Measurements from ENCODE around the gene ZNF331. TPM values are rescaled to one million over a fixed set of nuclear protein-coding genes. Genes with fewer than 3 reads are reported as not detected.
"Not testable (repeated sequence)": the region's sequence is repeated elsewhere in the genome, so short reads cannot be mapped to it uniquely, and the experiment has no call there.

Gene ZNF331
- 3.9 and 4.6 TPM in 2 replicates for total RNA-seq (2014; rRNA removed; shearing (Covaris generic))

GRCh38 chr19:53537521-53538377 lies at the start of gene ZNF331:
ZNF331 (plus strand) TSS chr19:53538145; CDS start chr19:53569377, 31,232 bp downstream.
- peak; percentile 76 for DNase-seq (ENCODE audit: low spot score)

- no peak for DNase-seq (ENCODE audit: low spot score)
Measured at GRCh38 chr19:53492153-53492552, 45.8 kb upstream of the ZNF331 start.

GRCh38 chr19:53497311-53498023 lies 40.5 kb upstream of the ZNF331 start:
- DNase-seq (ENCODE audit: low spot score): not testable (repeated sequence)

- DNase-seq (ENCODE audit: low spot score): not testable (repeated sequence)
Measured at GRCh38 chr19:53498024-53498395, 39.9 kb upstream of the ZNF331 start.

- not testable (repeated sequence) for DNase-seq (ENCODE audit: low spot score)
Measured at GRCh38 chr19:53503151-53503550, 34.8 kb upstream of the ZNF331 start.

GRCh38 chr19:53503671-53504364 lies 34.1 kb upstream of the ZNF331 start:
- not testable (repeated sequence) for DNase-seq (ENCODE audit: low spot score)

GRCh38 chr19:53504365-53504703 lies 33.6 kb upstream of the ZNF331 start:
- not testable (repeated sequence) for DNase-seq (ENCODE audit: low spot score)

- DNase-seq (ENCODE audit: low spot score): no peak
Measured at GRCh38 chr19:53504885-53505284, 33.1 kb upstream of the ZNF331 start.

- DNase-seq (ENCODE audit: low spot score): no peak
Measured at GRCh38 chr19:53506728-53507127, 31.2 kb upstream of the ZNF331 start.

GRCh38 chr19:53507523-53508442 lies 30.2 kb upstream of the ZNF331 start:
- DNase-seq (ENCODE audit: low spot score): no peak

GRCh38 chr19:53509443-53509842 lies 28.5 kb upstream of the ZNF331 start:
- no peak for DNase-seq (ENCODE audit: low spot score)

- DNase-seq (ENCODE audit: low spot score): no peak
Measured at GRCh38 chr19:53509845-53510244, 28.1 kb upstream of the ZNF331 start.

GRCh38 chr19:53511357-53511756 lies 26.6 kb upstream of the ZNF331 start:
- no peak for DNase-seq (ENCODE audit: low spot score)

GRCh38 chr19:53511933-53512374 lies 26.0 kb upstream of the ZNF331 start:
- DNase-seq (ENCODE audit: low spot score): peak; percentile 58

GRCh38 chr19:53515047-53515446 lies 22.9 kb upstream of the ZNF331 start:
- DNase-seq (ENCODE audit: low spot score): not testable (repeated sequence)

GRCh38 chr19:53517114-53517741 lies 20.7 kb upstream of the ZNF331 start:
- DNase-seq (ENCODE audit: low spot score): no peak

- no peak for DNase-seq (ENCODE audit: low spot score)
Measured at GRCh38 chr19:53518121-53518520, 19.8 kb upstream of the ZNF331 start.

GRCh38 chr19:53518716-53519115 lies 19.2 kb upstream of the ZNF331 start:
- DNase-seq (ENCODE audit: low spot score): no peak

GRCh38 chr19:53519446-53519845 lies 18.5 kb upstream of the ZNF331 start:
- no peak for DNase-seq (ENCODE audit: low spot score)

- DNase-seq (ENCODE audit: low spot score): no peak
Measured at GRCh38 chr19:53520163-53520546, 17.8 kb upstream of the ZNF331 start.
